Measurements from ENCODE around the gene UBTD2.
"Not testable (repeated sequence)": the region's sequence is repeated elsewhere in the genome, so short reads cannot be mapped to it uniquely, and the experiment has no call there.

The UBTD2 gene

GRCh38 chr5:172291837-172292236 is 8.3 kb upstream of the UBTD2 start:
- not testable (repeated sequence) for DNase-seq

GRCh38 chr5:172288465-172288864 is 4.9 kb upstream of the UBTD2 start:
- DNase-seq, result no peak

- DNase-seq, result not testable (repeated sequence)
Observed at GRCh38 chr5:172287140-172287539, 3.6 kb upstream of the UBTD2 start.

GRCh38 chr5:172285226-172286143 is 1.9 kb upstream of the UBTD2 start:
- DNase-seq, result no peak

GRCh38 chr5:172284611-172284980 is 1.0 kb upstream of the UBTD2 start:
- no peak for DNase-seq

GRCh38 chr5:172283862-172284610 is 472 bp upstream of the UBTD2 start:
- peak; percentile 89 for DNase-seq

GRCh38 chr5:172282272-172283019 is 1.1 kb downstream of the UBTD2 start:
- no peak for DNase-seq

GRCh38 chr5:172281346-172281745 is 2.2 kb downstream of the UBTD2 start:
- DNase-seq, result no peak

- DNase-seq, result no peak
Observed at GRCh38 chr5:172280929-172281328, 2.6 kb downstream of the UBTD2 start.

- DNase-seq, result no peak
Observed at GRCh38 chr5:172280317-172280716, 3.2 kb downstream of the UBTD2 start.

GRCh38 chr5:172278356-172278755 is 5.2 kb downstream of the UBTD2 start:
- DNase-seq, result no peak

- no peak for DNase-seq
Observed at GRCh38 chr5:172276214-172276613, 7.3 kb downstream of the UBTD2 start.

- DNase-seq, result no peak
Observed at GRCh38 chr5:172274951-172275753, 8.4 kb downstream of the UBTD2 start.

- no peak for DNase-seq
Observed at GRCh38 chr5:172267943-172268342, 15.6 kb downstream of the UBTD2 start.

GRCh38 chr5:172266676-172267092 is 16.9 kb downstream of the UBTD2 start:
- no peak for DNase-seq

GRCh38 chr5:172266071-172266675 is 17.4 kb downstream of the UBTD2 start:
- DNase-seq, result no peak

GRCh38 chr5:172264815-172265395 is 18.7 kb downstream of the UBTD2 start:
- no peak for DNase-seq

GRCh38 chr5:172255444-172255843 is 28.1 kb downstream of the UBTD2 start:
- no peak for DNase-seq

- no peak for DNase-seq
Observed at GRCh38 chr5:172252501-172252900, 31.1 kb downstream of the UBTD2 start.

- no peak for DNase-seq
Observed at GRCh38 chr5:172251419-172251818, 32.1 kb downstream of the UBTD2 start.

- DNase-seq, result no peak
Observed at GRCh38 chr5:172248637-172249036, 34.9 kb downstream of the UBTD2 start.

GRCh38 chr5:172245703-172246125 is 37.9 kb downstream of the UBTD2 start:
- DNase-seq, result no peak

All from midbrain (tissue), 1 donor.